ENCODE results near the gene HPSE2. TPM values are rescaled to one million over a fixed set of nuclear protein-coding genes. Genes with fewer than 3 reads are reported as not detected.

The HPSE2 gene
- polyA plus RNA-seq, 1 of the 3 experiments (the other 2 are of a cell fraction), result not detected

DNA sequence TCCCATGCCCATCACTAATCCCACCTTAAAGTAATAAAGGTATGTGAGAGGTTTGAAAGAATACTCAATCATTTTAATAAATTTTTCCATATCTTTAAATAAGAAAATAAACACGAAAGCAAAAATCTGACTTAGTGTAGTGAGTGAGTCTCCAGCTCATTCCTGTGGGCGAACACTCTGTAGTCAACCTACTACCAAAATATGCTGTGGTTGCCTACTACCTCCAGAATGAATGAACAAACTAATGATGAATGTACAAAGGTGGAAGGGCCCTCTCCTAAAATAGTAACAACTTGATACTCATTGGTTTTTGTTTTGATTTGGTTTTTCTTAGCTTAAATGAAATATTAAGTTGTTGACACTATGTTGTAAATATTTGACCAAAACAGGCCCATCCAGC lies 593.4 kb downstream of the HPSE2 start:
- H3K4me2 ChIP-seq, result no peak overlapping the region
- no peak for DNase-seq
- H3K9me2 ChIP-seq, result no peaks in the 10 kb centered on the region
- no peak overlapping the region for H3K27ac ChIP-seq (ENCODE audit: low read depth in 2 of 2, low read length in 1 of 2)
- H3K36me3 ChIP-seq (replicated peaks in 1 of 2; ENCODE audit: control insufficient read depth in 1 of 2, insufficient read depth in 2 of 2, low read length in 1 of 2), result no peaks in the 10 kb centered on the region
- H3K4me1 ChIP-seq (ENCODE audit: control insufficient read depth in 1 of 2, insufficient read depth in 2 of 2, low read depth in 1 of 2, low read length in 1 of 2), result no peaks in the 10 kb centered on the region
- H3K9ac ChIP-seq, result no peak overlapping the region
- H3K9me3 ChIP-seq, result no peaks in the 10 kb centered on the region
- H3K4me3 ChIP-seq (ENCODE audit: low read depth in 2 of 2, low read length in 1 of 2), result no peak overlapping the region
- ChIA-PET CTCF (no interaction called here), POLR2A (no interaction called here)
- WGBS (ENCODE audit: low lambda C conversion rate), result 8% methylated on average over 2 of the region's 2 CpGs
- H3F3A ChIP-seq (replicated peaks; ENCODE audit: insufficient read depth), result no peaks in the 10 kb centered on the region
- TF ChIP-seq, protein P1, sequence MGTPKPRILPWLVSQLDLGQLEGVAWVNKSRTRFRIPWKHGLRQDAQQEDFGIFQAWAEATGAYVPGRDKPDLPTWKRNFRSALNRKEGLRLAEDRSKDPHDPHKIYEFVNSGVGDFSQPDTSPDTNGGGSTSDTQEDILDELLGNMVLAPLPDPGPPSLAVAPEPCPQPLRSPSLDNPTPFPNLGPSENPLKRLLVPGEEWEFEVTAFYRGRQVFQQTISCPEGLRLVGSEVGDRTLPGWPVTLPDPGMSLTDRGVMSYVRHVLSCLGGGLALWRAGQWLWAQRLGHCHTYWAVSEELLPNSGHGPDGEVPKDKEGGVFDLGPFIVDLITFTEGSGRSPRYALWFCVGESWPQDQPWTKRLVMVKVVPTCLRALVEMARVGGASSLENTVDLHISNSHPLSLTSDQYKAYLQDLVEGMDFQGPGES (IDR thresholded peaks at IDR 0.05; ENCODE audit: low read depth, low read length), result no peak
- TF ChIP-seq POLR2AphosphoS5 (IDR thresholded peaks at IDR 0.05; ENCODE audit: low read depth, low read length) (no peak), ELF1 (IDR thresholded peaks at IDR 0.05) (no peak)
- H4K20me1 ChIP-seq (ENCODE audit: insufficient read depth), result no peaks in the 10 kb centered on the region
- H3K79me2 ChIP-seq (ENCODE audit: insufficient read depth), result no peaks in the 10 kb centered on the region
- H2AFZ ChIP-seq (ENCODE audit: low read depth), result no peak overlapping the region
- H3K27me3 ChIP-seq (ENCODE audit: insufficient read depth), result no peaks in the 10 kb centered on the region

- Histone ChIP-seq H3K4me3 (ENCODE audit: low read depth in 2 of 2, low read length in 1 of 2) (no peak overlapping the region), H3K79me2 (ENCODE audit: insufficient read depth) (no peaks in the 10 kb centered on the region), H4K20me1 (ENCODE audit: insufficient read depth) (no peaks in the 10 kb centered on the region), H2AFZ (ENCODE audit: low read depth) (no peak overlapping the region), H3K9me2 (no peaks in the 10 kb centered on the region), H3F3A (replicated peaks; ENCODE audit: insufficient read depth) (no peaks in the 10 kb centered on the region), H3K27me3 (ENCODE audit: insufficient read depth) (no peaks in the 10 kb centered on the region), H3K4me1 (ENCODE audit: control insufficient read depth in 1 of 2, insufficient read depth in 2 of 2, low read depth in 1 of 2, low read length in 1 of 2) (no peaks in the 10 kb centered on the region), H3K9me3 (no peaks in the 10 kb centered on the region), H3K27ac (ENCODE audit: low read depth in 2 of 2, low read length in 1 of 2) (no peak overlapping the region), H3K36me3 (replicated peaks in 1 of 2; ENCODE audit: control insufficient read depth in 1 of 2, insufficient read depth in 2 of 2, low read length in 1 of 2) (no peaks in the 10 kb centered on the region), H3K9ac (no peak overlapping the region), H3K4me2 (no peak overlapping the region)
- WGBS (ENCODE audit: low lambda C conversion rate), result 4% methylated on average over 5 of the region's 5 CpGs
- TF ChIP-seq RXRA (IDR thresholded peaks at IDR 0.05; ENCODE audit: borderline replicate concordance, low read depth) (no peak), FOXJ3 (CRISPR knock-in tag; IDR thresholded peaks at IDR 0.05) (no peak), USF2 (IDR thresholded peaks at IDR 0.05; ENCODE audit: borderline replicate concordance, low read depth, low read length) (no peak), RAD21 (IDR thresholded peaks at IDR 0.05; ENCODE audit: low read length) (no peak), NRF1 (IDR thresholded peaks at IDR 0.05; ENCODE audit: low read depth, low read length) (no peak), SMC3 (IDR thresholded peaks at IDR 0.05; ENCODE audit: low read depth, low read length) (no peak), TEAD4 (IDR thresholded peaks at IDR 0.05; ENCODE audit: borderline replicate concordance, insufficient read depth) (no peak), POLR2AphosphoS5 (IDR thresholded peaks at IDR 0.05; ENCODE audit: low read depth, low read length) (no peak), TCF12 (IDR thresholded peaks at IDR 0.05) (no peak), NFIC (IDR thresholded peaks at IDR 0.05; ENCODE audit: borderline replicate concordance) (no peak), TAF1 (IDR thresholded peaks at IDR 0.05; ENCODE audit: borderline replicate concordance, low read depth, low read length) (no peak), ZBTB33 (IDR thresholded peaks at IDR 0.05; ENCODE audit: borderline replicate concordance, low read depth) (no peak), SIN3A (IDR thresholded peaks at IDR 0.05; ENCODE audit: borderline replicate concordance, low read depth, low read length) (no peak), EZH2phosphoT487 (IDR thresholded peaks at IDR 0.05; ENCODE audit: borderline replicate concordance, low read depth) (no peak), FOSL2 (IDR thresholded peaks at IDR 0.05; ENCODE audit: borderline replicate concordance, low read depth) (no peak)
- TF ChIP-seq, protein P2, sequence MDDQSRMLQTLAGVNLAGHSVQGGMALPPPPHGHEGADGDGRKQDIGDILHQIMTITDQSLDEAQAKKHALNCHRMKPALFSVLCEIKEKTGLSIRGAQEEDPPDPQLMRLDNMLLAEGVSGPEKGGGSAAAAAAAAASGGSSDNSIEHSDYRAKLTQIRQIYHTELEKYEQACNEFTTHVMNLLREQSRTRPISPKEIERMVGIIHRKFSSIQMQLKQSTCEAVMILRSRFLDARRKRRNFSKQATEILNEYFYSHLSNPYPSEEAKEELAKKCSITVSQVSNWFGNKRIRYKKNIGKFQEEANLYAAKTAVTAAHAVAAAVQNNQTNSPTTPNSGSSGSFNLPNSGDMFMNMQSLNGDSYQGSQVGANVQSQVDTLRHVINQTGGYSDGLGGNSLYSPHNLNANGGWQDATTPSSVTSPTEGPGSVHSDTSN (IDR thresholded peaks at IDR 0.05), result no peak
- DNase-seq, result no peak
- CTCF ChIA-PET, result no interaction called here
- POLR2A ChIA-PET, result no interaction called here
Measured at GRCh38 chr10:98638920-98639319, 596.7 kb downstream of the HPSE2 start.

Data from SK-N-SH (cell line).